SHP77 (cell line): ENCODE data around the gene SWI5.

Source experiments
- DNase-seq, 2 experiments: peaks; one replicate each; lab custom pipeline; 2025; lab: John Stamatoyannopoulos, UW

The SWI5 gene

GRCh38 chr9:128252317-128253139, 23.5 kb upstream of the SWI5 start:
- no peak for DNase-seq

DNA sequence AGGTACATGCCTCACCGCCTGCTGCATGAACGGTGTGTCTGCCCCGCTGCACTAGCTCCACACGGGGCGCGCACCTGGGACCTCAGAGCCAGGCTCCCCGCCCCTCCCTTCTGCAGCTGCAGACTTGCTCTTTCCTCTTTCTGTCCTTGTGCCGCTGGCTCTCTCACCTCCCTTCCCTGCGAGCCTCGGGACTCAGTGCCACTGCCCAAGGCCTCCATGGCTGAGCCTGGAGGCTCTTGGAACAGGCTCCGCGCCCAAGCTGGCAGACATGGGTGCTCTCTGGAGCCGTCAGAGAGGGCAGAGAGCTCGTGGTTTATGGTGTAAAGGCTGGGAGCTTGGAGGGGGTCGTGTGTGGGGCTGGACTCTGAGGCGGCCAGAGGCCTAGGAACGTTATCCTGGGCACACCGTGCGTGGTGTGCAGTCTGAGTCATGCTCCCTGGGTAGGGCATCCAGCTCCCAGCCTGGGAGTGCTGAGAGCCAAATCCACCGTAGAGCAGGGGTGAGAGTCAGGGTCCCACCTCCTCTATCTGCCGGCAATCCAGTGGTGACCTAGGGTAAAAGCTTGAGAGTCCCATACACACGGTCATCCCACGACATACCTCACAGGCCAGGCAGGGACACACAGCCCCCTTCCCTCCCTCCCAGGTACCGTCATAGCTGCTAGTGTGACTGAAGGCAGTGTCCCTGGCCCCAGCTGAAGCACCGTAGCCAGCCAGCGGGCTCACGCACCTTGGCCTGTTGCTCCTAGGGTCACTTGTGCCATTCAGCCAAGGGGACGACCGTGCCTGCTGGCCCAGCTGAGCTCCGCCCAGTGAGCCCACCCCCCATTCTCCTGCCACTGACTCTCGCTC, 22.7 kb upstream of the SWI5 start:
- no peak for DNase-seq

GRCh38 chr9:128253991-128254346, 22.1 kb upstream of the SWI5 start:
- no peak for DNase-seq

- no peak for DNase-seq
These were observed 21.7 kb upstream of the SWI5 start for GRCh38 chr9:128254362-128254761.

DNA sequence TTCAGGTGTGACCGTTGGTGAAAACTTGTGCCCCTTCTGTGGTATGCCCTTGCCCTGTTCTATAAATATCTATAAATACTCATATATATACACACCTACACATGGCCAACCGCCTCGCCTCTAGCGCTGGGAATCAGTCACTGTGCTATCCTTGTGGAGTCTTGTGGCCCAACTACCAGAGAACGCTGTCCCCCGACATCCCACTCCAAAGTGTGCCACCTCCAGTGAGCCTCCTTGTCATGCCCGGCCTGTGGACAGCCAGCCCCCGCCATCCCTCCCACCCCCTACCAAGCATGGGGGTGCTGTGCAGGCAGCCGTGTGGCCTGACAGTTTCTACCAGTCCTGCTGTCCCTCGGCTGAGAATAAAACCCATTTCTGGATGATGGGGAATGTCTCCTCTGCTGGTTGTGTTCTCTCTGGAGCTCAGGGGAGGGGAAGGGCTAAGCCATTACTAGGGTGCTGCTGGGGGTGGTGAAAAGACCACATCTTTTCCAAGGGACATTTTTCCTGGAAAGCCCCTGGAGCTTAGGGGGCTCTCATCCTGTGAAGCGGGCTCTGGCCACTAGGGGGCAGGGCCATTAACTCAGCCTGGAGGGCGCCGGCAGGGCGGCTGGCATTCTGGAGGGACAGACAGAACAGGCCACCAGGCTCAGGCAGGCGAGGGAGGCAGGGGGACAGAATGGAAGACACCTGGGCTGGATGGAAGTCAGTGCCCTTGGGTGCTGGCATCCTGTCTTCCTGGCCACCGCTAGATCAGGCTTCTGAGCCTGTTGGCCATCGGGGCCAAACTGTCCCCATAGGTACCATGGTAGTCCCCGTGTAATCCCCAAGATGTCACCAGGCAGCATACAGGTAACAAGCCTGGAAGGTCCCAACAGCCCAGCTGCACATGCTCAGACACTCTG, 21.0 kb upstream of the SWI5 start:
- DNase-seq: peak; percentile 33 to 73

- no peak for DNase-seq
These were observed 18.8 kb upstream of the SWI5 start for GRCh38 chr9:128257086-128257825.

GRCh38 chr9:128257907-128258306, 18.2 kb upstream of the SWI5 start:
- DNase-seq: no peak

GRCh38 chr9:128258326-128258725, 17.8 kb upstream of the SWI5 start:
- DNase-seq: no peak

- DNase-seq: no peak
These were observed 16.9 kb upstream of the SWI5 start for GRCh38 chr9:128259156-128259555.

DNA sequence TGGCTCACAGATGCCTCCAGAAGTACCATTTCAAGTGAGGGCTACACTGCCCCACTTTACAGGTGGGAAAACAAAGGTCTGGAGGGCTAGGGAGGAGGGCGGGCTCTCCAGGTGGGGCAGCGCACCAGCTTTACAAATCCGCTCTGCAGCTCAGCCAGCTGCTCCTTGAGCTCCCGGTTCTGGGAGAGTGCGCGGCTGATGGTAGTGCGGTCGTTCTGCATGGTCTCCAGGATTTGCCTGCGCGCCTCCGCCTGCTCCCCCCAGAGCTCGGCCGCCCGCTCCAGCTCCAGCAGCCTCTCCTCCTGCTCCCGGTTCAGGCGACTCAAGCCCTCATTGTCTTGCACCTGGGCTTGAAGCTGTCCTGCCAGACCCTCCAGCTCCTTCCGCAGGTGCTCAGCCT, 15.7 kb upstream of the SWI5 start:
- DNase-seq: no peak

GRCh38 chr9:128262687-128263086, 13.4 kb upstream of the SWI5 start:
- no peak for DNase-seq

GRCh38 chr9:128265348-128265847, 10.7 kb upstream of the SWI5 start:
- no peak for DNase-seq

- no peak for DNase-seq
These were observed 9.0 kb upstream of the SWI5 start for GRCh38 chr9:128266868-128267590.

GRCh38 chr9:128271112-128271511, 5.0 kb upstream of the SWI5 start:
- DNase-seq: no peak

DNA sequence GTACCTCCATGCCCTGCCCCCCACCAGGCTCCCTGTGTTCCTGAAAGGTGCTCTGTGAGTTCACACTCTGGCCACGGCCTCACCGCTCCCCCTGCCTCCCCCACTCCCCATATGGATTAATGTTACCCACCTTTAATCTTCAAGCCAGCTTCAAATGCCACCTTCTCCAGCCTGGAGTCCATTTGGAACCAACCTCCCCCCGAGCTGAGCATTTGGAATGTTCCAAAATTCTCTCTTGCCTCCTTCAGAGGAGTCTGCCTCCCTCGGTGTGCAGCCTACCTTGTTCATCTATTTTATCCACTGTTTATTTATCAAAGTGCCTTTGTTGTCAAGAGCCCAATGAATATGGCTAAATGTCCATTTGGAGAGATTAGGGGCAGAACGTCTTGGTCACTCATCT, 4.6 kb upstream of the SWI5 start:
- no peak for DNase-seq

GRCh38 chr9:128274245-128274644, 1.8 kb upstream of the SWI5 start:
- DNase-seq: no peak

DNA sequence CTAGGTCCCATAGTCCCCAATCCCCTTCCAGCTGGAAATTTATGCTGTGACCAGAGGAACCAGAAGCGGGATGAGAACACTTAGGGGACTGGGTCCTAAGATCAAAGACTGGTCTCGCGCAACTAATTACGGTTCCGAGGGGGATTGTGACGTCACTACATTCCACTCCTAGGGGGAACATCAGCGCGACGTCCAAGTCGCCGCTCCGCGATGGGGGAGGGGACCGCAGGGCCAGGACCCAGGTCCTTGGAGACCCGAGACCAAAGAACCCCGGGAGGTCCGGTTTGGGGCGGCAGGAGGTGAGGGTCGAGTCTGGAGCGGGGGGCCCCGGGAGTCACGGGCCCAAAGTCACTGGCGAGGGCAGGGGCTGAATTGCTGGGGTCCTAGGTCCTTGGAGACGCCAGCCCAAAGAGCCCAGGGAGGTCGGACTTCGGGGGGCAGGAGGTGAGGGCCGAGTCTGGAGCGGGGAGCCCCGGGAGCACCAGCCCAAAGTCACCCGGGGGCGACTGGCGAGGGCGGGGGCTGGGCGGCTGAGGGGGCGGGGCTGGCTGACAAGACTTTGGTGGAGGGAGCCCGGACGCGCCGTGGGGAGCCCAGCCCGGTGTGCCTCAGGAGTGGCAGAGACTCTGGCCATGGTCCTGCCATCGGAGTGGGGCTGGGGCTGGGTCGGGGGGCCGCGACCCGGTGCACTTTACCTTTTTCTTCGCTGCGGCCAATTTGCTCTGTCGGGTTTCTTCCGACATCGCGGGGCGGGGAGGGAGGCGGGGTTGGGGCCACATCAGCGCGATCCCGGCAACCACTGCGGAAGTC, 673 bp upstream of the SWI5 start, which contains the start of gene GOLGA2:
Gene GOLGA2 (minus strand): TSS at position 810 of the 810 bp plus-strand sequence. CDS start 31 bp downstream, at position 779.
- peak in 1 of 2 experiments; percentile 62 for DNase-seq

DNA sequence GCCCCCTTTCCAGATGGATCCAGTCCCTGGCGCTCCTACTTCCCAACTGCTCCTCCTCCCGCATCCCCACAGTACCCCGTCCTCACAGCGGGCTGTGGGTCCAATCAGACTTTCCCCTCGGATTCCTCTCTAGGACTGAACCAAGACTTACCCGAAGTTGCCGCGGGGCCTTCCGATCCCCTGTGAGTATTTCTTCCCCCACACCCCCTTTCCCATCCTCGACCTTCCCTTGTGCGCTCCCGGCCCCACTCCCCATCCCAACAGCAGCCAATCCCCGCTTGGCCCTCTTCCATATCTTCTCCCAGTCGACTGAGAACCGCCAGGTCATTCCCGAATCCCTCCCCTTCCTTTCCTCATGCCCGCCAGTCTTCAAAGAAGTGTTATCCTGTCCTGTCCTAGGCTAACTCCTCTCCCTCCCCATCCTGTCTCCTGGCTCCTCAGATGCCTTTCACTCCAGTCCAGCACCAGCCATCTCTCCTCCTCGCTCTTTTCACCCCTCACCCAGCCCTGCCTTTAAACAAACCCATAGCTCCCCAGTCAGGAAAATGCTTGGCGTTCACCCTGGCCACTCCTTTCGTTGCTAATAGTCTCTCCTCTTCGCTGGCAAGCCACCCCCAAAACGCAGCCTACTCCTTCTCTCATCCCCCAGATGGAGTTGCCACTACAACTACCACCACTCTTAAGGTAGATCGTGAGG, 646 bp downstream of the SWI5 start:
- DNase-seq: no peak
